HEK293T (cell line): ENCODE data around the gene VASP.

Source experiments
- FOXK2 ChIP-seq: fragments of 450-650 bp; IDR thresholded peaks from 2 replicates; pipeline ENCODE4 v1.6.1; 2016; ENCODE audit warnings: mild to moderate bottlenecking
- L3MBTL2 ChIP-seq: fragments of 450-650 bp; conservative IDR thresholded peaks from 2 replicates; pipeline ENCODE4 v1.6.1; 2016; ENCODE audit warnings: mild to moderate bottlenecking
- SUZ12 ChIP-seq: fragments of 450-650 bp; IDR thresholded peaks from 2 replicates; pipeline ENCODE4 v1.6.1; 2016; ENCODE audit warnings: mild to moderate bottlenecking
- TARDBP ChIP-seq: fragments of 450-650 bp; IDR thresholded peaks from 2 replicates; pipeline ENCODE4 v1.6.1; 2016

- no peak for TF ChIP-seq FOXK2
- TF ChIP-seq SUZ12 = no peak
- no peak for TF ChIP-seq TARDBP
- TF ChIP-seq L3MBTL2 = no peak
These were observed 46.4 kb upstream of the VASP start for GRCh38 chr19:45460807-45461347.
